ENCODE measurements around the gene HDAC7.

- TF ChIP-seq CTCF (IDR thresholded peaks at IDR 0.05) (no peak), ZFX (IDR thresholded peaks at IDR 0.05; ENCODE audit: borderline replicate concordance) (no peak)
Observed at GRCh38 chr12:47835006-47835830, 15.5 kb upstream of the HDAC7 start.
